SW480 (cell line): ENCODE data around the gene CYTH1.

Experiments
- DNase-seq: peaks from one replicate; pipeline ENCODE4 v3.0.0-alpha.2; 2016; ENCODE audit warnings: low spot score

CYTH1 gene

GRCh38 chr17:78647032-78647431 lies 135.0 kb downstream of the CYTH1 start:
- DNase-seq, result no peak

GRCh38 chr17:78645421-78646295 lies 136.4 kb downstream of the CYTH1 start:
- no peak for DNase-seq

GRCh38 chr17:78644931-78645351 lies 137.1 kb downstream of the CYTH1 start:
- DNase-seq, result no peak

- DNase-seq, result no peak
Observed at GRCh38 chr17:78644224-78644623, 137.8 kb downstream of the CYTH1 start.

GRCh38 chr17:78643326-78643725 lies 138.7 kb downstream of the CYTH1 start:
- DNase-seq, result no peak

- no peak for DNase-seq
Observed at GRCh38 chr17:78642707-78643106, 139.4 kb downstream of the CYTH1 start.

GRCh38 chr17:78641666-78642065 lies 140.4 kb downstream of the CYTH1 start:
- DNase-seq, result no peak

GRCh38 chr17:78641243-78641642 lies 140.8 kb downstream of the CYTH1 start:
- DNase-seq, result peak; percentile 46

GRCh38 chr17:78640700-78641099 lies 141.4 kb downstream of the CYTH1 start:
- no peak for DNase-seq

- no peak for DNase-seq
Observed at GRCh38 chr17:78637643-78638420, 144.2 kb downstream of the CYTH1 start.

- no peak for DNase-seq
Observed at GRCh38 chr17:78637146-78637545, 144.9 kb downstream of the CYTH1 start.

- DNase-seq, result no peak
Observed at GRCh38 chr17:78634154-78634553, 147.9 kb downstream of the CYTH1 start.

- no peak for DNase-seq
Observed at GRCh38 chr17:78629436-78629995, 152.6 kb downstream of the CYTH1 start.

GRCh38 chr17:78628547-78629435 lies 153.3 kb downstream of the CYTH1 start:
- no peak for DNase-seq

- no peak for DNase-seq
Observed at GRCh38 chr17:78624324-78625151, 157.5 kb downstream of the CYTH1 start.
